Esophagus muscularis mucosa (tissue), 4 donors: Measurements from ENCODE around the gene DNAH17.

Experiments used
- EP300 ChIP-seq: sonication (generic); formaldehyde crosslinking; IDR thresholded peaks from one replicate; pipeline ENCODE4 v1.6.1; 2017; ENCODE audit warnings: antibody characterized with exemption
- POLR2A ChIP-seq: fragments of 450-650 bp; IDR thresholded peaks from one replicate; pipeline ENCODE4 v1.6.1; 2017; ENCODE audit warnings: antibody characterized with exemption, moderate library complexity, mild to moderate bottlenecking, low read depth
- POLR2AphosphoS5 ChIP-seq, 2 donors: sonication (generic); formaldehyde crosslinking; IDR thresholded peaks; one replicate each; pipeline ENCODE4 v1.6.1; 2017; ENCODE audit warnings: antibody characterized with exemption in 2 of 2
- TF ChIP-seq, protein P1 (sequence below), 3 experiments: fragments of 200-600 bp in 2 of 3; fragments of 450-650 bp in 1 of 3; sonication (generic) in 2 of 3; IDR thresholded peaks; one replicate each; pipeline ENCODE4 v1.5.1; 2017 to 2019; ENCODE audit warnings: antibody characterized with exemption in 3 of 3, mild to moderate bottlenecking in 2 of 3, moderate library complexity in 1 of 3

DNA sequence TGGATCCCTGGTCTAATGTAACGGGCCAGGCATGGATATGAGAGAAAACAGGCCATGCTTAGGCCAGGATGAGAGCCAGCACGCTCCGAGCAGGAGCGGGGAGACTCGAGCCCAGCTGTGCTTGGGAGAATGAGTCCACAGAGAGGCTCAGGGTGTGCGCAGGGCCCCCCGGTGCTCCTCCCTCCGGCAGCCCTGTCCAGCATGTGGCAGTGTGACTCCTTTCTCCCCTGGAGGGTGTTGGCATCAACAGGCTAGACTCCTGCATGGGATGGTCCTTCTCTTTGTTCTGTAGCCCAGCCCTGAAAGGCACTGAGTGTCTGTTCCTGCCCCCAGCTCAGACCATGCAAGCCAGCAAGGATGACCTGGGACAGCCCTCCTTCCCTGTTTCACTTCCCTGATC, 175.3 kb downstream of the DNAH17 start:
- TF ChIP-seq POLR2A (no peak), POLR2AphosphoS5 (IDR thresholded peaks at IDR 0.05) (no peak), EP300 (no peak)
- TF ChIP-seq, protein P1, sequence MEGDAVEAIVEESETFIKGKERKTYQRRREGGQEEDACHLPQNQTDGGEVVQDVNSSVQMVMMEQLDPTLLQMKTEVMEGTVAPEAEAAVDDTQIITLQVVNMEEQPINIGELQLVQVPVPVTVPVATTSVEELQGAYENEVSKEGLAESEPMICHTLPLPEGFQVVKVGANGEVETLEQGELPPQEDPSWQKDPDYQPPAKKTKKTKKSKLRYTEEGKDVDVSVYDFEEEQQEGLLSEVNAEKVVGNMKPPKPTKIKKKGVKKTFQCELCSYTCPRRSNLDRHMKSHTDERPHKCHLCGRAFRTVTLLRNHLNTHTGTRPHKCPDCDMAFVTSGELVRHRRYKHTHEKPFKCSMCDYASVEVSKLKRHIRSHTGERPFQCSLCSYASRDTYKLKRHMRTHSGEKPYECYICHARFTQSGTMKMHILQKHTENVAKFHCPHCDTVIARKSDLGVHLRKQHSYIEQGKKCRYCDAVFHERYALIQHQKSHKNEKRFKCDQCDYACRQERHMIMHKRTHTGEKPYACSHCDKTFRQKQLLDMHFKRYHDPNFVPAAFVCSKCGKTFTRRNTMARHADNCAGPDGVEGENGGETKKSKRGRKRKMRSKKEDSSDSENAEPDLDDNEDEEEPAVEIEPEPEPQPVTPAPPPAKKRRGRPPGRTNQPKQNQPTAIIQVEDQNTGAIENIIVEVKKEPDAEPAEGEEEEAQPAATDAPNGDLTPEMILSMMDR (IDR thresholded peaks at IDR 0.05), result no peak
